NCI-H1417 treated with DMSO at 0.1 percent for 48 hours (cell line): Measurements from ENCODE around the gene USP50.
"Not testable (repeated sequence)": the region's sequence is repeated elsewhere in the genome, so short reads cannot be mapped to it uniquely, and the experiment has no call there.

Experiments
- DNase-seq: peaks from one replicate; lab custom pipeline; 2025; lab: John Stamatoyannopoulos, UW

The USP50 gene

DNA sequence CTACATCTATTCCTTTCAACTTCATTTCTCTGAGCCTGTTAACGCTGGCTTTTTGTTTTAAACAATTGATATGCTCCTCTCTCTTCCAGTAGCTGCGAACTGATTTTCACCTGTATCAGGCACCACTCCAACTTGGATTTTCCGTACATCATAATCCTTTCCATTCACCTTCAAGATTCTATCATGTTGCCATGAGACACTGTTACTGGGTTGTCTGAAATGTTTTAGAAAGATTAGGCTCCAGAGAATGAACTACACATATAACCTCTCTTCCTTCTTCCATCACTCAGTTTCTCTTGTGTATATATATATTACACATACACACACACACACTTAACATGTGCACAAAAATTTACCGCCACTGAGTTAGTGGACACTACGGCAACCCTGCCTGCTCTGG, at the start of gene USP50:
USP50 (minus strand) TSS at position 101 of the 400 bp plus-strand sequence. CDS start 141 bp downstream, outside the sequence.
- DNase-seq: no peak

DNA sequence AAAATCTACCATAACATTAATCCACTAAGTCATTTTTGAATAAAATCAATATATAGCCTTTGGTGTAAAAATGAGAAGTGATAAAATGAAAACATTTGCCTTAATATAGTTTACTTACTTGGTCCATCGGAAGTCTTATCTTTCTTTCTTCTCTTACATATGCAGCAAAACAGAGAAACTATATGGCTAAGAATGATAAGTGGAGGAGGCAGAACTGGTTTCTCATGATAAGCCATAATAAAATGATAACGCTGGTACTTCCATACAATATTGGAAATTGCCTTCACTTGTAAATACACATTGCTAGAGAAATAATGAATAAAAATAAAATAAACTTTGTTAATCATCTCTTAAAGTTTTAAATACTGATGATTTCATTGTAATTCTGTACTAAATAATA, 47.8 kb upstream of the USP50 start:
- no peak for DNase-seq

DNA sequence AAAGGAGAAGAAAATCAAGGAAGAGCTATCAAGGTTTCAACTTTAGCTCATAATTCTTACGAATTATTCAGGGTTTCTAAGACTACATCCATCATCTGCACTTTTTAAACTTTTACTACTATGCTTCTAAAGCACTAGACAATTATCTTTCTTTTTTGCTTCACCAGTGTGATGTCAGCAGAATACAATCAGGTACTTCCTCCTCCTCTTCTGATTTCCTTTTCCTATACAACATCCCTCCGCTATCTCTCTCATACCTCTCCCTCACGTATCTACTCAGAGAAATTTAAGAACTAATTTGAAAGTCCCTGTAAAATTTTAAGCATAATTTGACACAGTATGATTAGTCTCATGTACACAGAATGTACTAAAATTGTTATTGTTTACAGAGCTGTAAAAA, 47.3 kb upstream of the USP50 start:
- no peak for DNase-seq

DNA sequence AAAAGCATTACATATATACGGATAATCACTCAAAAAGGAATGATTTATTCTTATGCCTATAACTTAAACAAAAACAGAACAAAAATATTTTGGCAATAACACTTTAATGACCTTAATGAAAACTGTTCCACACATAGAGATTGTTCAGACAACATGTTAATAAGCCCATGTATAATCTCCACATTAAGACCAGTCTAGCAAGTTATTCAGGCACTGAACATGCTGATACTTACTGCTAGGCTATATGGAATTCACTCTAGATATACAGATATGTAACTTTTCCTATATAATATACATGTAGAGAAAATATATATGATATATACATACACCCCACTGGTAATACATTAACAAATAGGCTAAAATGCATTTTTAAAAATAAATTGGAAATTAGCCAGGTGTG, 43.8 kb upstream of the USP50 start:
- DNase-seq: no peak

DNA sequence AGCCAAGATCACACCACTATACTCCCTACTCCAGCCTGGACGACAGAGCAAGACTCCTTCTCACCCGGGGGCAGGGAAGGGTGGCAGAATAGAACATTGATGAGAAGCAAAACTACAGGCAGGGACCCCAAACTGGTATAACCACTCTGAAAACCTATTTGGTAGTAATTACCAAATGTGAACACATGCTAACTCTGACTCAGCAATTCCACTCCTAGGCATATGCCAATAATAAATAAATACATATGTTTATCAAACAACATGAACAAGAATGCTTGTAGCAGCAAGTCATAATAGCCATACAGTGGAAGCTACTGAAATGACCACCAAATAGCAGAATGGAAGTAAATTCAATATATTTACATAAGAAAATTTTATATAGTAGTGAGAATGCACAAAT, 31.0 kb upstream of the USP50 start:
- no peak for DNase-seq

DNA sequence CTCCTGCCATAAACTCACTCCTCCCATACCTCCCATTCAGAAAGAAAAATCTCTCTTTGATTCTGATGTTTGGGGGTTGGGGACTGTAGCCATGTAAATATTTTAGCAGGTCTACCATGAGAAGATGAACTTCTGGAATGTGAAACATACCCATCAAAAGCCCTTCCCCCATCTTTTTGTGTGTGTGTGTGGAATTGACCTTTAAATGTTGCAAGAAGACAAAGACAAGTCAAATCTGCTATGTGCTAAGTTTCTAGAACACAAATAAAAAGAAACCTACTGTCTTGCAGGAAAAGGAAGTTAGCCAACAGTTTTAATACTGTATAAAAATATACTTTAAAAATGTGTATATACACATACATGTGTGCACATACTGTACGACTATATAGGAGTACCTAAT, 29.7 kb upstream of the USP50 start:
- no peak for DNase-seq

DNA sequence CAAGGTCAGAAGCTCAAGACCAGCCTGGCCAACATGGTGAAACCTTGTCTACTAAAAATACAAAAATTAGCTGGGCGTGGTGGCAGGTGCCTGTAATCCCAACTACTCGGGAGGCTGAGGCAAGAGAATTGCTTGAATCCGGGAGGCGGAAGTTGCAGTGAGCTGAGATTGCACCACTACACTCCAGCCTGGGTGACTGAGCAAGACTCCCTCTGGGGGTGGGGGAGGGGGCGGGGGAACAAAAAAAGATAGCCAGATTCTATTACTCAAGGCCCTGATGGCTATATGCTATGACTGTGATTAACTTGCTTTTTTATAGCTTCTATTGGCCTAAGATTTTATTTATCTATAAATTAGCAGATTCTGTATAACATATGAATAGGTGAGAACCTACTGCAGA, 27.4 kb upstream of the USP50 start:
- not testable (repeated sequence) for DNase-seq

DNA sequence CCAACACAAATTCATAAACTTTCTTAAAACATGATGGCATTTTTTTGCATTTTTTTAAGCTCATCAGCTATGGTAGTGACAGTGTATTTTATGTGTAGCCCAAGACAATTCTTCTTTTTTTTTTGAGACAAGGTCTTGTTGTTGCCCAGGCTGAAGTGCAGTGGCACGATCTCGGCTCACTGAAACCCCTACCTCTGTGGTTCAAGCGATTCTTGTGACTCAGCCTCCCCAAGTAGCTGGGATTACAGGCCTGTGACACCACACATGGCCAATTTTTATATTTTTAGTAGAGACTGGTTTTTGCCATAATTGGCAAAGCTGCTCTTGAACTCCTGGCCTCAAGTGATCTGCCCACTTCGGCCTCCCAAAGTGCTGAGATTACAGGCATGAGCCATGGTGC, 17.3 kb upstream of the USP50 start:
- DNase-seq: no peak

DNA sequence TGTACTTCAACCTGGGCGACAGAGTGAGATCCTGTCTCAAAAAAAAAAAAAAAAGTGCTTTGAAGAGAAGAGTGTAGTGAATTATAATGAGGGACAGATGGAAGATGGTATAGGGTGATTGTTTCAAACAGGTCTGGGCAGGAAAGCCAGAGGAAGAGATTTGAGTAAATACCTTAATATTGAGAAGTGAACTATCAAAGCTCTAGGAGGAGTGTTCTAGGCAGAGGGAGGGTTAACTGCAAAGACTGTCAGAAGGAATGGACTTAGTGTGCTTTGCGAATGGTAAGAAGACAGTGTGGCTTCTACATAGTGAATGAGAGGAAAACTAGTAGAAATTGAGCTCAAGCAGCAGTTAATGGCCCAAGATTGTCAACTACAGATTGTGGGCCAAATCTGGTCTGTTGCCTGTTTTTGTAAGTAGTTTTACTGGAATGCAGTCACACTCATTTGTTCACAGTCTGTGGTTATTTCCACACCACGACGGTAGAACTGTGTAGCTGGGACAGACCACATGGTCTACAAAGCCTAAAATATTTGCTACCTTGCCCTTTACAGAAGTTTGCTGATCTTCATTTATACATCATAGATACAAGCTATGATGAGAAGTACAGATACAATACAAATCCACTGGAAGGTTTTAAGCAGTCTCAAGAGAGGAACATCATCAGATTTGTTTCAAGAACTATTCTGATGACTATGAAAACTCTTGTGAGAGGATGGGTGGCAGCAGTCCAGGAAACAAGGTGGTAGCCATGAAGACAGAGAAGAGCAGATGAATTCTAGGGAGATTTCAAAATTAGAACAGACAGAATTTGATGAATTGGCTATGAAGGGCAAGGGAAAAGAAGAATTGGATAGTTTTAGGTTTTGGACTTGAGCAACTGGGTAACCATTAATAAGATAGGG, 16.5 kb upstream of the USP50 start:
- DNase-seq: no peak

DNA sequence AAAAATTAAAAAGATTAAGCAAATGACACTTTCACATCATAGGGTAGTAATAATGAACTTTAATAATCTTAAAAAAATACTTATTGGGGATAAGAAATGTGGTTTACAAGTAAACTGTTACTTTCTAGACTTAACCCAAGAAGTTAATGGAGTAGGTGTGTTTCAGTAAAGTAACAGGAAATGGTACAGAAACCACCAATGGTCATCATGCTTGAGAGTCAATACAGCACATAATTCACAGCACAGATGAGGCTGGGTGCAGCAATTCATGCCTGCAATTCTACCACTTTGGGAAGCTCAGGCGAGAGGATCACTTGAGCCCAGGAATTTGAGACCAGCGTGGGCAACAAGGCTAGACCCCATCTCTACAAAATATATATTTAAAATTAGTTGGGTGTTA, 11.5 kb upstream of the USP50 start:
- no peak for DNase-seq

DNA sequence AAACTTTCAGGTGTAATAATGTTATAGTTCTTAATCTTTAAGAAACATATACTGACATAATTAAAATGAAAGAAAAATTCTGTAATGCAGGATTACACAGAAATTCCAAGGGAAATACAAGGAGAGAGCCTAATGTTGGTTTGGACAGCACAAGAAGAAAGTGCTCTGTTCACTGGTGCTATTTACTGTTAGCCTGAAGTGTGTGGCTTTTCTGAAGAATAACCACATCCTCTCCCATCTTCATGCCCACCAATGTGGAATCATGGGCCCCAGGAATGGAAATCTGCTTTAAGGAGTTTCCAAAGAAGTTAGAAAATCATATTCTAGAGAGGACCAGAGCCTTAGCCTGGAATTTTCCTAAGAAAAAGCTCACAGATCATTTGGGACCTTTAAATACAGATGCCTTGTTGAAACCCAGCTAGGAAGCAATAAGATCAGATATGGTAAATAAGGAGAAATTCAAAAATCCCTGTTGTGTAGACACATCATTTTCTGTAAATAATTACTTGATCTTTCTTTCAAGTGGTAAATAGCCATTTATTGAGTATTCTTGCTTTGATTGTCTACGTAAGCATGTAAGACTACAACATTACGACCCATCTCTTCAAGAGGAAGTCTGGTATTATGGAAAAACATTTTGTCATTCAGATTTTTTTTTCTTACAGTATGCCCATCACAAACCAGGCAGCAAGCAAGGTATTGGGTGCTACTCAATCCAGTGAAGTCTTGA, 10.3 kb upstream of the USP50 start:
- no peak for DNase-seq

DNA sequence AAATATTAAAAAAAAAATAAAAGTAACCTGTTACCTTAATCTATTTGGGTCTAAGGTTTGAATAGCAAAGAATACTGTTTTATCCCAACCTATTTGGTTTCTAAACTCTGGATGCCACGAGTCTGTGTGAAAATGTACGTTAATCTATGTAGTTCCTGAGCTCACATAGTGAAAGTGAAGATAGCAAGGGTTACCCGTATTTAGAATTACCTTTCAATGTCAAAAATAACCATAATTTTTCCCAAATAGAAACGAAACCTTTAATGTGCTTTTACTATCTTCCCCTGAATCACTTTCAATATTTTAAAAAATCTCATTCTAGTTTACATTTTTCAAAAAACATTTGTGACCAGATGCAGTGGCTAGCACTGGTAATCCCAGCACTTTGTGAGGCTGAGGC, 5.8 kb upstream of the USP50 start:
- no peak for DNase-seq

DNA sequence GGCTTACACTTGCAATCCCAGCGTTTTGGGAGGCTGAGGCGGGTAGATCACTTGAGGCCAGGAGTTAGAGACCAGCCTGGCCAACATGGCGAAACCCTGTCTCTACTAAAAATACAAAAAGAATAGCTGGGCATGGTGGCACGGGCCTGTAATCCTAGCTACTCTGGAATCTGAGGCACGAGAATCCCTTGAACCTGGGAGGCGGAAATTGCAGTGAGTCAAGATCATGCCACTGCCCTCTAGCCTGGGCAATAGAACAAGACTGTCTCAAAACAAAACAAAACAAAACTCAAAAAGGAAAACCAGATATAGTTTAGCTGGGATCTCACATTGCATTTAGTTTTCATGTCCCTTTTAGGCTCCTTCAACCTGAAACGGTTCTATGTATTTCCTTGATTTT, 2.9 kb upstream of the USP50 start:
- DNase-seq: no peak

DNA sequence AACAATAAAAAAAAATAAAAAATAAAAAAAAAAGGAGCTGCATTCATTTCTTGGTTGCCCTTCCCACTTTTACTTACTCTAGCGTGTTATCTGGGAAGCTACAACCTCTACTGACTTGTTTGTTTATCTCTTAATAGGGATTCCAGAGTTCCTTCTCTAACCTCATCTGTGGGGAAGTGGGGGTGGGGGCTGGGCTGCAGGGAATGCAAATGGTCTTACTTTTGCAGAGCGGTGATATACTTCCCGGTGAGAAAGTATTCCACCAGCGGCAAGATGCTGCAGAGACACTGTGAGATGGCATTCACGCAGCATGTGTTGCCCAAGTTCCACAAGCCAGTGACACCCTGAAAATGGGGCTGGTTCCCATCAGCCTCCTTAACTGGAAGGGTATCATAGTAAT, 2.1 kb downstream of the USP50 start:
- no peak for DNase-seq

DNA sequence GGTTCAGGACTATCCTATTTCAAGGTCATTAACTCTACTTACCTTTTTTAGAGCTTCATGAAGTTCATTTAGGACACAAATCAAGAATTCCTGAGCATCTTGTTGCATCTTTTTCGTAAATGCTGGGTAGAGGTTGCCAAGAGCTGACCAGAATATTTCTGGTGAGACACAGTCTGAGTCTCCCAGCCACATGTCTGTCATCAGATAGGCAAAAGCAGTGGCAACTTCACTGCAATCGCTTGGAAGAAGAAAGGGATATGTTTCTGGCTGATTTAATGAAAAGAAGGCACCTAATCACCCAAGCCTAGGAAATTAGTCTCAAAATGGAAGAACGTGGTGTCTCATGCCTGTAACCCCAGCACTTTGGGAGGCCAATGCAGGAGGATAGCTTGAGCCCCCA, 2.9 kb downstream of the USP50 start:
- no peak for DNase-seq

DNA sequence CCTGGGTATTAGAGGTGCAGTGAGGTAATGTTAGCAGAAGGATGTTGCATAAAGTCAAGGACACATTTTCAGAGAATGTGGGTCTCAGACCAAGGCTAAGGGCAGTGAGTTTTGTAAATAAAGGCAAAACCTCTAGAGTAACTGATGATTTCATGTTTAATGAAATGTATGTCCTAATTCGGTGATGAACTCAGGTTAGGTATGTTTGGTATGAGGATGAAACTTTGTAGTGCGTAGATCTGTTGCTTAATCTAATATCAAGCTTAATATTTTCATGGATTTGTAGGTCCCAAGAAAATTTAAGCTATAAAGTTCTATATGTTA, 3.6 kb downstream of the USP50 start:
- no peak for DNase-seq

DNA sequence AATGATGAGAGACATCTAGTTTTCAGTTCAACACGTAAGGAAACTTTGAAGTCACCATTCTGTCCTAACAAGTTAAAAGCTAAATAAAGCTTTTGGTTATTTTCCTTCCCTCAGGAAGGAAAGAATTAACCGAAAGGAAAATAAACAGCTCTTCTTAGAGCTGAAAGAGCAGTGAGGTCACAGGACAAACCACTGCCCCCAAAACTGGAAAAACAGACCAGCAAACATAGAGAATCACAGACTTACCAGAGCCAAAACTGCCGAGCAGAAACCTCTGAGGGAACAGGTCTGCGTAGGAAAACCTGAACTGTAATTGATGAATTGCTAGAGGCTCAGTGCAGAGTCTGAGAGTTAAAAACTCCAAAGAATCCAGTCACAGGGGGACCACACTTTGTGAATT, 14.7 kb downstream of the USP50 start:
- no peak for DNase-seq

DNA sequence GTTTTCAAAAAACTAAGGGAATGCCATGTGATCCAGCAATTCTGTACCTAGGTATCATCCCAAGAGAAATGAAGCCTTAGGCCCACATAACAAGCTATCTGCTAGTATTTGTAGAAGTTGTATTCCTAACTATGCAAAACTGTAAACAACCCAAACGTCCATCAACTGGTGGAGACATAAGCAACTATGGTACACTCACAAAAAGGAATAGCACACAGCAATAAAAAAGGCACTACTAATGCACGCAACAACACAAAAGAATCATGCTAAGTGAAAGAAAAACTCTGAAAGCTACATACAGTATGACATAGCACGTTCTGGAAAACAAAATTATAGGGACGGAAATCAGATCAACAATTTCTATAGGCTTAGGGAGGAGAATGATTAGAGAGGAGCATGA, 15.3 kb downstream of the USP50 start:
- DNase-seq: no peak

DNA sequence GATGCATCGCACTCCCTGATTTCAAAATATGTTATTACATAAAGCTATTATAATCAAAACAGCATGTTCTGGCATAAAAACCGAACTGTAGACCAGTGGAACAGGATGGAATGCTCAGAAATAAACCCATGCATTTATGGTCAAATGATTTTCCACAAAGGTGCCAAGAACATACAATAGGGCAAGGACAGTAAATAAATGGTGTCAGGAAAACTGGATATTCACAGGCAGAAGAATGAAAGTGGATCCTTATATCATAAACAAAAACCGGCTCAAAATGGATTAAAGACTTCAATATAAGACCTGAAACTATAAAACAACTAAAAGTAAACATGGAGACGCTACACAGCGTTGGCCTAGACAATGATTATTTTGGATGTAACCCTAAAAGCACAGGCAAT, 22.6 kb downstream of the USP50 start:
- no peak for DNase-seq

DNA sequence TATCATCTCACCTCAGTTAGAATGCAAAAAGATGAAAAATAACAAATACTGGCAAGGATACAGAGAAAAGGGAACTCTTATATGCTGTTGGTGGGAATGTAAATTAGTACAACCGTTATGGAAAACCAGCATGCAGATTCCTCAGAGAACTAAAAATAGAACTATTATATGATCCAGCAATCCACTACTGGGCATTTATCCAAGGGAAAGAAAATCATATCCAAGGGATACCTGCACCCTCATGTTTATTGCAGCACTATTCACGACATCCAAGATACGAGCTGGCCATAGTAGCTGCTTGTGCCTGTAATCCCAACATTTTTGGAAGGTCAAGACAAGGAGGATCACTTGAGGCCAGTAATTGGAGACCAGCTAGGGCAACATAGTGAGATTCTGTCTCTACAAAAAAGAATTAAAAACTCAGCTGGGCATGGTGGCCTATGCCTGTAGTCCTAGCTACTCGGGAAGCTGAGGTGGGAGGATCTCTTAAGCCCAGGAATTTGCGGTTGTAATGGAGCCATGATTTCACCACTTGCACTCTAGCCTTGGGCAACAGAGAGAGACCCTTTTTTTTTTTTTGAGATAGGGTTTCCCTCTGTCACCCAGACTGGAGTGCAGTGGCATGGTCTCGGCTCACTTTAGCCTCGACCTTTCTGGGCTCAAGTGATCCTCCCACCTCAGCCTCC, 26.6 kb downstream of the USP50 start:
- DNase-seq: no peak

DNA sequence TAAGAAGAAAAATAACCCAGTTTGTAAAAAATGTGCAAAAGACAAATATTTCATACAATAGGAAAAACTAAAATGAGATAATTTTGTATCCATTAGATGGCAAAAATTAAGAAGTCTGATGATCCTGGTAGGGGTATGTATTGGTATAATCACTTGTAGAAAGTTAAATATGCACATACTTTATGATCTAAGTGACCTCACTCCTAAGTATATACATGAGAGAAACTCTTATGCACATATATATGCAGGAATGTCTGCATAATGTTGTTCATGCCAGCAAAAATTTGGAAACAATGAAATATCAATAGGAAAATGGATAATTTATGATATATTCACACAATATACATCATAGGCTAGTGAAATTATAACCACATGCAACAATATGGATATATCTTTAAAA, 33.5 kb downstream of the USP50 start:
- DNase-seq: no peak

DNA sequence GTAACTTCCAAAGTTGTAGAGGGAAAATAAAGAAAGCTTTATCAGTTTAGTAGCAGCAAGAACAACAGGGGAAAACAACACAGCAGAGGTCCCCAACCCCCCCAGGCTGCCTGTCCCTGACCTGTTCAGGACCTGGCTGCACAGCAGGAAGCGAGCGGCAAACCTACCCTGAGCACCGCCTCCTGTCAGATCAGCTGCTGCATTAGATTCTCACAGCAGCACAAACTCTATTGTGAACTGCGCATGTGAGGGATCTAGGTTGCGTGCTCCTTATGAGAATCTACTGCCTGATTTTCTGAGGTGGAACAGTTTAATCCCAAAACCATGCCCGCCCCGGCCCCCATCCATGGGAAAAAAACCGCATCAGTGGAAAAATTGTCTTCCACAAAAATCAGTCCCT, 40.3 kb downstream of the USP50 start:
- DNase-seq: no peak

DNA sequence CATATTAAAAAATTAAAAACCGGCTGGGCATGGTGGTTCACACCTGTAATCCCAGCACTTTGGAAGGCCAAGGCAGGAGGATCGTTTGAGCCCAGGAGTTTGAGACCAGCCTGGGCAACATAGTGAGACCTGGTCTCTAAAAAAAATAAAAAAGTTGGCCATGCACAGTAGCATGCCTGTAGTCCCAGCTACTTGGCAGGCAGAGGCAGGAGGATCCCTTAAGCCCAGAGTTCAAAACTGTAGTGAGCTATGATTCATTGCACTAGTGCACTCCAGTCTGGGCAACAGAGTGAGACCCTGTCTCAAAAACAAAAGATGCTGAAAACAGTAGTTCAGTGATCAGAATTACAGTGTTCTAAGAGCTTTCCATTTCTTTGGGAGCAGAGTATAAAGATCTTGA, 40.8 kb downstream of the USP50 start:
- not testable (repeated sequence) for DNase-seq
